Dedifferentiated amniotic fluid mesenchymal stem cell (primary cell): ENCODE results near the gene GON7.
"Not testable (repeated sequence)": the region's sequence is repeated elsewhere in the genome, so short reads cannot be mapped to it uniquely, and the experiment has no call there.

Experiments used
- DNase-seq: peaks from one replicate; pipeline ENCODE4 v3.0.0-alpha.2; 2016; ENCODE audit errors: extremely low spot score

Gene GON7, protein sequence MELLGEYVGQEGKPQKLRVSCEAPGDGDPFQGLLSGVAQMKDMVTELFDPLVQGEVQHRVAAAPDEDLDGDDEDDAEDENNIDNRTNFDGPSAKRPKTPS

DNA sequence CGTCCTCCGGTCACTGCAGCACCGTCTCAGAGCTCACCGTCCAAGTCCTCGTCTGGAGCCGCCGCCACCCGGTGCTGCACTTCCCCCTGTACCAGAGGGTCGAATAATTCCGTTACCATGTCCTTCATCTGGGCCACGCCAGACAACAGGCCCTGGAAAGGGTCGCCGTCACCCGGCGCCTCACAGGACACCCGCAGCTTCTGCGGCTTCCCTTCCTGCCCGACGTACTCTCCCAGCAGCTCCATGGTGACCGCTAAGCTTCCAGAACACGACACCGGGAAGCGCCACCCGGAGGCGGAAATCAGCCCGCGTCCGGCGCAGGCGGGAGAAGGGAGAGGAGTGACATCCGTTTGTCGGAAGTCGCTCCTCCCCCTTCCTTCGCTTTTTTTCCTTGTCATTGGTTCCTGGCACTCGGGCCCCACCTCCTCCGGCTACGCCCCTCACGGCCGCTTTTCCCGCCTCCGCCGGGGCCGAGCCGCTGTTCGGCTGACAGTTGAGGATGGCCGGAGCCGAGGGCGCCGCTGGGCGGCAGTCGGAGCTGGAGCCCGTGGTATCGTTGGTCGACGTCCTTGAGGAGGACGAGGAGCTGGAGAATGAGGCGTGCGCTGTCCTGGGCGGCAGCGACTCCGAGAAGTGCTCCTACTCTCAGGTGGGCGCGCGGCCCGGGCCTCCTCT, at the start of gene GON7, which contains the start of gene UBR7:
Gene GON7, minus strand, starts transcription at position 273 of the 675 bp plus-strand sequence. Its CDS starts 28 bp downstream, at position 245.
Gene UBR7, plus strand, starts transcription at position 464 of the 675 bp plus-strand sequence. Its CDS starts 36 bp downstream, at position 500.
- peak; percentile 97 for DNase-seq

DNA sequence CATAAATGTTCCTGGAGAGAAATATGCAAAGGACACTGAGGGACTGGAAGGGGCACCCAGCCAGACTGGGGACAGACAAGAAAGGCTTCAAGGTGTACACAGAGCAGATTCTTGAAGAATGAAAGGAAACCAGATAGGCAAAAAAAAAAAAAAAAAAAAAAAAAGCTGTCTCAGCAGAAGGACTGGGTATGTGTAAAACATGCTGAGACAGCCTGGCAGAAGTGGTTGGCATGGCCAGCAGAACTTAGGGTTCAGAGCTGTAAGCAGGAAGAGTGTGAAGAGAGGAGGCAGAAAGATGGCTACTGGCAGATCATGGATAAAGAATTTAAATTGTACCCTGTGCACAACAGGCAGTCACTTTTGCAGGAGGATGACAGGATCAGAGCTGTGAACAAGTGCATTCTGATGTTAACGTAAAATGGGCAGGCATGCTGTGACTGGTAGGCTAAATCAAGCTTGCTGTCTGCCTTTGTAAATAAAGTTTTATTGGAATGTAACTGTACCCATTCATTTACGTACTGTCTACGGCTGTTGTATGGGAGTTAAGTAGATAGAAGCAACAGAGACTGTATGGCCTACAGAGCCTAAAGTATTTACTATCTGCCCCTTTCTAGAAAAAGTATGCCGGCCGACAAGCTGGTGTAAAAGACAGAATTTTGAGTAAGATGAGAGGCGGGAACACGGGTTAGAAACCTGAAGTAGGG, 42.4 kb upstream of the GON7 start:
- no peak for DNase-seq

DNA sequence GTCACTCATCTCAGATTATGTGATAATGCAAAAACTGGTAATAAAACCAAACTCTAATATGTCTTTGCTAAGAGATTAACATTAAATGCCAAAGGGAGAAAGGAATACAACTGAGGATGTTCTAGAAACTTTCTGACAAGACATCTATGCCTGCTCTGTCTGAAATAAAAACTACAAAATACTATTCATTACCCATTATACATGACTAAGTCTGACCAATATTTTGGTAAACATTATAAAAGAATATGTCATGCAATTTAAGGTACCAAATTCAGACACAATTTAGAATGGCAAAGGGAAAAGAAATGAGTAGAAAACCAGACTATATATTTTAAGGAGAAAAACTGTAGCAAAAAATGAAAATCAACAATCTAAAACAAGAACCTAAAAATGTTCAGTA, 39.7 kb upstream of the GON7 start:
- DNase-seq, result no peak

DNA sequence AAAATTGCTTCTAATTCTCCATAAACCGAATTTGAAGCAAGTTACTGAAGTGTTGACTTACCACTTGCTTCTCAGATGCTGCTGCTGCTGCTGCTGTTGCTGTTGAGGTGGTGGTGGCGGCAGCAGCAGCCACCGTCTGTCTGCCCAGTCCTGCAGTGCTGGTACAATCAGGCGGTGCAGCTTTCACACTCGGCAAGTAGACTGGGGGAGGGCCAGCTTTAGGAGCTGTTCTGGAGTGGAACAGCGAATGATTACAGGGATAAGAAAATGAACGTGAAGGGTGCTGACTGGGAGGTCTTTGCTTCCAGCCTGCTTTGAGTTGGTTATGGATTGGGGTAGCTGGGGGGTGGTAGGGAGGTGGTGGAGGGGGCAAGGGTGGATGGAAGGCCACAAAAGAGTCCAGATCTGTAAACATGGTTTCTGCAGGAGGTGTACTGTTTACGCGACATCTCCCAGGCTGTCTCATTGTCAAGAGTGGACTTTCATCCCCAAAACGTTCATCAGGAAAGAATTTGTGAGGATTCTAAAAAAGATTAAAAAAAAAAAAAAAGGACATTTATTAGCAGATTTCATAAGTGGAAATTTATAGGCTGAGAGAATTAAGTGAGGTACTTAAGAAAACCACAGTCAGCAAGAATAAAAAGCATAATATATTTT, 39.0 kb upstream of the GON7 start:
- DNase-seq, result no peak

DNA sequence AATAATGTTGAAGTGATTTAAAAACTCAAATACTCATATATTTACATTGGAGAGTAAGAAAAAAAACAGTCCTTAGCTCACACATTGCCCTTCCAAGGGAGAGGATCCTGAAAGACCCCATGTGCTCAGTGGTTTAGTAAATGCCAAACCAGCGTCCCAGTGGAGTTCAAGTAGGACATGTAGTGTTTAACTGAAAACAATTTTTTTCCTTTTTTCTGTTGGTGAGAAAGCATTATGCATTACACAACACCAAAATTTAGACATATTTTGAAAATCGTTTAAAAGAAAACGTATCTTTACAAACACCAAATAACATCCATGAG, 33.8 kb upstream of the GON7 start:
- no peak for DNase-seq

DNA sequence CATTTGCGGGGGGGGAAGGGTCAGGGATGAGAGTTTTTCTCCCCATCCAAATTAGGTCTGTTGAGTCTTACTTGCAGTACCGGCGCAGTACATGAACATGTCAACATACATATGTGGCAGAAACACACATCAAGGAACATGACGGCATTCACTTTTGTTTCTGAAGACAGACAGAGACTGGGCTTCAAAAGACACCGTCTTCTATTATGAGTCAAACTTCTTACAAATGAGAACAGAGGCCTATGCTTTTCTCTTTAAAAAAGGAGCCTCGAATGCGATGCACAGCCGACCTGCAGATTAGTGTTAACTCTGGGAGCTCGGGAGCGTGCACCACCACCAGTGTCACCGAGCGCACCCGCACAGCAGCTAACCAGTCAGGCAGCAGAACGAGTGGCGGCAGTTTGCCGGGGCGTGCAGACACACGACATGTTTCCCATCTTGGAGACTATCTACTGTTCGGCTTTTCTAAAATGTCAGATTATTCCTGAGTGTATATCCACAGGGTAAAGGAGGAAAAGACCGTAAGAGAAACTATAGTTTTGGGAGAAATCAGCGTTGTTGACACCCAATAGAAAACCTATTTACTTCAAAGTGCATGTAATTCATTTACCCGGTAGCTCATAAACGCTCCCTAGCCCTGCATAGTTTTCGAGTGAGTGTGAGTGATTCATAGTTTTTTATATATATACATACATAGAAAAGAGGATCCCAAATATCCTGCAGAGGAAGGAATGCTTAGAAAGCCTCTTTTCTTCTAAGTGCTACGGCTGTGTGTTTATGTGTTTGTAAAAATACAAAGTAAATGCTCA, 33.2 kb upstream of the GON7 start:
- DNase-seq, result peak; percentile 44

DNA sequence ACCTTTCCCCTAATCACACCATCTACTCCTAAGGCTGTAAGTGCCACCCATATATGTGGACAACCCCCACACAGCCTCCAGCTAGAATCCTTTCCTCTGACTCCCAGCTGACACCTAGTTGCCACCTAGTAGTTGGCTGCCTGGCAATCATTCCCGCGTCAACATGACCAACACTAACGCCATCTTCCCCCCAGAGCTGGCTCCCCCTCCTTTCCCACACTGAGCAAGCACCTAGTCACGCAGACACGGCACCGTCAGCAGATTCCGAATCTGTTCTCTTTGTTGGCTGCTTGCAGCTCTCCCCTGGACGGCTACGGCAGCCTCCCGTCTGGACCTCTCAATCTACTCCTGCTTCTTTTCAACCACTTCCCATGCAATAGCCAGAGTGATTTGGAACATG, 27.9 kb upstream of the GON7 start:
- no peak for DNase-seq

DNA sequence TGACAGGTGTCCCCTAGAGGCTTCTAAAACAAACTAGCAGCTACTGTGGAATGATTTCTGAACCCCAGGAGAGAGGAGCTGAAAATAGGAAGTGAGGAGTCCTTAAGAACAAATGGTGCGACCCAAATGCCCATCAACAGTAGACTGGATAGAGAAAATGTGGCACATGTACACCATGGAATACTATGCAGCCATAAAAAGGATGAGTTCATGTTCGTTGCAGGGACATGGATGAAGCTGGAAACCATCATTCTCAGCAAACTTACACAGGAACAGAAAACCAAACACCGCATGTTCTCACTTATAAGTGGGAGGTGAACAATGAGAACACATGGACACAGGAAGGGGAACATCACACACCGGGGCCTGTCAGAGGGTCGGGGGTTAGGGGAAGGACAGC, 26.2 kb upstream of the GON7 start:
- DNase-seq, result not testable (repeated sequence)

DNA sequence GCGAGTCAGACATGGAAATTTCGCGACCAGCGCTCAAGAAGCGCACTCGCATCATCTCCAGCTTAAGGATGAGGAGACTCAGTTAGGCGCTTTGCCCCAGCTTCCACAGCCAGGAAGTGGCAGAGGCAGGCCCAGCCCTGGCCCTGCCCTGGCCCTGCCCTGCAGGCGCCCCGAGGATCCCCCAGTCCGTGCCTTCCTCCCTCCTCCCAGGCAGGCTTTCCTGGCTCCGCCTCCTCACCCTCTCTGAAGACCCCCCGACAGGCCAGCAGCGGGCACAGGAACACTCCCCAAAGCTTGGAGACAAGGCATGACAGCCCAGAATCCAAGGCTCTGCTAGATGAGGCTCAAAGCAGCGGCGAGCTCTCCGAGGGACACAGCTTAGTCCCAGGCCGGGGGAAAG, 25.3 kb upstream of the GON7 start:
- DNase-seq, result no peak

DNA sequence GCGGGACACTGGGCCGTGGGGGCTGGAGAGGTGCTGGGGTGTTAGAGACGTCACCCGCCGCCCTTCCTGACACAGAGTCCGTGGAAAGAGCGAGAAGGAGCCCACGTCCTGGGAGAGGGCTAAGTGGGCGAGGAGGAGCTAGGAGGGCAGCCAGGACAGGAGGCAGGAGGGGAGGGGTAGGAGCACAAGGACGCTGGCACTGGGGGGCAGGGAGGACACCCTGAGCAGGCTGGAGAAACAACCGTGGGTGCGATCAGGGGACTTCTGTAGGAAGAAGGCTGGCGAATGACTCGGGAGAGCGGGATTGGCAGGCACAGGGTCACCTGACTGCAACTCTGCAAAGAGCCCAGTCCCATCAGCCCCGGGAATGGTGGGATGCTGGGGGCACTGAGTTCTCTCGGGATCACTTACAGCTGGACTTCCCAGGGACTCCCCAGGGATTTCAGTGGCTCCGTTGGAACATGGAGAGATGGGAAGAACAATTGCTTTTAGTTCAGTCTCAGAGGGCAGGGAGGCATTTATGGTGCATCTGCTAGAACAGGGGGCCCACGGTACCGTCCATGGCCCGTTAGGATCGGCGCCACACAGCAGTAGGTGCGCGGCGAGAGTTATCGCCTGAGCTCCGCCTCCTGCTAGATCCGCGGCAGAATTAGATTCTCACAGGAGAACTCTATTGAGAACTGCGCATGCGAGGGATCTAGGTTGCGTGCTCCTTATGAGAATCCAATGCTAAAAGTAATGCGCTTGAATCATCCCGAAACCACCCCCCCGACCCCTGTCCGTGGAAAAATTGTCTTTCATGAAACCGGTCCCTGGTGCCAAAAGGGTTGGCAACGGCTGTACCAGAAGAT, 24.5 kb upstream of the GON7 start:
- no peak for DNase-seq

DNA sequence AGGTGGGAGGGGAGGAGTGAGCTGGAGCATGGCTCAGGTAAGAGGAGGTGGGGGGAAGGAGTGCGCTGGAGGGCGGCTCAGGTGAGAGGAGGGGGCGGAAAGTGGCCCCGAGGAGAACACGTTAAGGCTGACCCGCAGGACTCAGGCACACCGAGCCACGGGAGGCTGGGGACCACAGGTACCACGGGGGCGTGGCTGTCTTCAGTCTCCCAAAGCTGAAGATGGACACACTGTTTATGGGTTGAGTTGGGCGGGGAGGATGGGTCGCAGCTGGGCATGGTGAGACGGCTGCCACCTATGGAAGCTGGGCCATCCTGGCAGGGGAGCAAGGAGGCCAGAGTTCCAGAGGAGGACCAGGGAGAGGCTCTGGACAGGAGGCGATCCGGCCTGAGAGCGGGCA, 23.7 kb upstream of the GON7 start:
- no peak for DNase-seq

DNA sequence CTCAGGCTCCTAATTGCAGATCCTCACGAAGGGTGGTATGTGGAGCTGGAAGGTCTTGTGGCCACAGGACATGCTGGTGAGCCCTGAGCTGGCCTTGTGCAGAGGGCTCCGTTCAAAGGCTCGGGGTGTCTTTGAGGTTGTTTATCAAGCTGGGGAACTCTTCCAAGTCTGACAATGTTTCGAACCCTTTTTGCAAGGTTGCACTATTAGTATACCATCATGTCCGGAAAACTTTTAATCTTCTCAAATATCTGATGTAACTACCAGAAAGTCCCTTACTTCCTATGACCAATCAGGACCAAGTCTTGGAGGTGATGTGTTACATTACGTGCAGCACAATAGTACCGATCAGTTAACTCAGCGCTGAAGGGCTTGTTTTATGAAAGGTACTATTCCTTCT, 21.7 kb upstream of the GON7 start:
- DNase-seq, result no peak

DNA sequence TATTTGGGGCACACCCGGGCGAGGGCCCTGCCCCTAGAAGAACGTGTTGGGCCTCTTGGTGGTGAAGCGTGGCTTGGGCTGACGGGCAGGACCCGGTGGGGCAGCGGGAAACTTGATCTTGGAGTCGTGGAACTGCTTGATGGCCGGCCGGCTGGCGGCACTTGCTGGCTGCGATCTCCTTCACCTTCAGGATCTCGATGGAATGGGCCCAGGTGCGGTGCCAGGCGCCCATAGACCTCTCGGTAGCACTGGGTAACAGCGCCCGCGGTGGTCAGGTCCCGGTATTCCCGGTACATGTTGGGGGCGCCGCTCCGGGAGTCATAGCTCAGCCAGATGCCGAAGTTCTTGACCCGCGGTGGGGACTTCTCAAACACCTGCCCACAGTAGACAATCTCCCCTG, 16.7 kb upstream of the GON7 start:
- no peak for DNase-seq

DNA sequence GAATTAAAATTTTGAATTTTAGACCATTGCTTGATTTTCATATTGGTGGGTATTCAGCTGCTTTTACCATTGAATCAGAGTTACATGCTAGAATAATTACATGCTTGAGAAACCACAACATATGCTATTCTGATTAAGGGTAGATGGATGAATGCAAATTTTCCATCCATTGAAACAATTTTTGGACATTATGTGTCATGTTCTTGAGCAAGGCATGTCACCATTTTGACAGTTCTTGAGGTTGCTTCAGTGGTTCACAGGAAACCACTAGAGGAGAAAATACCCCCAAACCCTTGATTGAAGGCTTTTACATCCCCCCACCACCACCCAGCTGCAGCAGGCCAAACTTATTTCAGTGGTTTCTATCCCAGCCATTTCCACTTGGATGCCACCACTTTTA, 13.6 kb upstream of the GON7 start:
- no peak for DNase-seq

DNA sequence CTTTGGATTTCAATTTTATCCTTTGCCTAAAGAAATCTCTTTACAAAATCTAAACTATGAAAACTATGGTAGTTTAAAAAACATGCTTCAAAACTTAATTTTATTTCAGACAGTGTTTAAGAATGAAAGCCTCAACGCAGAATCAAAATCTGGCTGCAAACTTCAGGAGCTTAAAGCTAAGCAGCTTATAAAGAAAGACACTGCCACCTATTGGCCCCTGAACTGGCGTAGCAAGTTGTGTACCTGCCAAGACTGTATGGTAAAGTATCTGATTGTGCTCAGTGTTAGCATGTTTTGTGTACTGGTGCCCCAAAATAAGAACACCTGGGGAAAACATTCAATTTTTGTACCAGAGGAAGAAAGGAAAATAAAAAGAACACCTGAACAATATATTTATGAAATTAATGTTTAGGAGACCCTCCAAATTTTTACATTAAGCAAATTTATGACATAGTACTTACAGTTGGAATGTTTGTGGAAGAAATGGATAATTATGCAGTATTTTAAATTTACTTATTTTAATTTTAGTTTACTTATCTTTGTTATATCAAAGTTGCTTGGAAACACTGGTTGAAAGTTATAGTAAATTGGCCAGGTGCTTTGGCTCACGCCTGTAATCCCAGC, 12.3 kb upstream of the GON7 start:
- no peak for DNase-seq

DNA sequence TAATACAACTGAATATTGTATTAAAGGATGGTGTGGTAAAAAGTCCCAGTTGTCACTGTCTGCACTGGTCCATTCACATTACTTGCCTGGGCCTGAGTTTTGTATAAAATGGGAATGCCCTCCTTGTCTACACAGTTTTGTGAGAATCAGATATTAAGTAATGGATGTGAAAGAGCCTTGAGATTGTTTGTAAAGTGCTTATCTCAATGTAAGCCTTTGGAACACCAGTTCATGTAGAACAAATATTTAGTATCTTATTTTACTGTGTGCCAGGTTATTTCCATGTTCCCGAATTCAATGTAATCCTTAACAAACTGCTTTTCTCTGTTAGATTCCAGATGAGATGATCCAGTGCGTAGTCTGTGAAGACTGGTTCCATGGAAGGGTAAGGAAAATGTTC, 7.7 kb upstream of the GON7 start:
- DNase-seq, result no peak

DNA sequence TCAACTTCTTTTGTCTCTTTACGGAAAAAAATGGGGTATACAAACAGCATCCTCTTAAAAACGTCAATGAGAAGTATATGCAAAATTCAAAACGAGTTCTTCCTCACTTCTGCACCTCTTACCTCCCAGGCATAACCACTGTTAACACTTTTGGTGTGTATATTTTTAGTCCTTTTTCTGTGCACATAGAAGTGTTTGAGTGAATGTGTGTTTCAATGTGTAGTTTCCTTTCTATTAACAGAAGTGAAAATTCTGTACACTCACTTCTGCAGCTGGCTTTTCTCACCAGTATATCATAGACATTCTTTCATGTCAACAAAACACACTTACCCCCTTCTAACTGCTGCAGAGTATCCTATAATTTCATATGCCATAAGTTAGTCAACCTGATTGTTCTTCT, 5.6 kb upstream of the GON7 start:
- DNase-seq, result no peak

DNA sequence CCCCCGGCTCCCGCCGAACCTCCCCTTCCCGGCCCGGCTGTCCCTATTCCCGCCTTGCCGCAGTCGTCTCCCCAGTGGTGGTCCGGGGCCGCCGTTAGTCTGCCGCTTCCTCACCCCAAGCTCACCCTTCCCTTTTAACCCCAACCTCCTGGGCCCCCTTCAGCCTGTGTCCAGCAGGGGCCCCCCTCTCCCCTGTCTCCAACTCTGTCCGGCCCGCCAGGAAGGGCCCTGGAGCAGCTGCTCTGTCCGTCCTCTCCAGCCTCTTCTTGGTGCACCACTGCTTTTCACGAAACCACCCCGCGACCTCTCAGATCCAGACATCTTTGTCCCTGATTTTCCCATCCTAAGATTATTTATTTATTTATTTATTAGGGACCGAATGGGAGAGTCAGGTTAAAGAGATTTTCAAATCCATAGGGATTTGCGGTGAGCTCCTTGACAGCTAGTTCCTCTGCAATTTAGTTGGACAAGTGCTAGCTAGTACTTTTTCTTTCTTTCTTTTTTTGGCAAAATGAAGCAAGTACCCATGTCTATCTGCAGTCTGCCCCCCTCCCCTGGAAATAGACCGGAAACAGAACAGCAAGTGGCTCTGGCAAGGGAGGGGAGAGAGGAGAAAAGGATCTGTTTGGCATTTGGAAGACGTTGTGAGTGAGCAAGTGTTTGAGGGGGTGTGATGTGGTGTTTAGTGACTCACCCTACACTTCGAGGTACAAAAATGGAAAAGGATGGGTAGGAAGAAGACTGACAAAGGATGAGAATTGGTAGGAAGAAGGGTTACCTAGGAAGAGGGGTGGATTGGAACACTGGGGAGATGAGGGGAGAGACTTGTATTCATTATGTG, 823 bp upstream of the GON7 start:
- peak; percentile 23 for DNase-seq

DNA sequence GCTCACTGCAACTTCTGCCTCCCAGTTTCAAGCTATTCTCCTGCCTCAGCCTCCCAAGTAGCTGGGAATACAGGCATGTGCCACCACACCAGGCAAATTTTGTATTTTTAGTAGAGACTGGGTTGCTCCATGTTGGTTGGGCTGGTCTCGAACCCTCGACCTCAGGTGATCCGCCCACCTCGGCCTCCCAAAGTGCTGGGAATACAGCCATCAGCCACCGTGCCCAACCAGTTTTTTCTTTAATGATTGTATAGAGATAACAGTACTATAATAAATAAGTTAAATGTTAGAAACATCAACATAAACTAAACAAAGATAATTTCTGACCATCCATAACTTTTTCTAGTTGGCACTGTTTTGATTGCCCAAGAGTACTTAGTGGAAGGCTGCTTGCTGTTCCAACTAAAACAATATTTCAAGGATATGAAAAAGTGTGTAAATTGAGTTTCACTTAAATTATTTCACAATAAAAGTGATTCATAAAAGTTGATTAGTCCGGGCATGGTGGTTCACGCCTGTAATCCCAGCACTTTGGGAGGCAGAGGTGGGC, 5.6 kb downstream of the GON7 start:
- no peak for DNase-seq
